T-helper 2 cell treated with Interferon-gamma antibody and Interleukin-4, amounts not matched to agents 100 ng/mL and 5 ng/mL, for 36 hours (primary cell): ENCODE results near the gene RPP40. TPM values are rescaled to one million over a fixed set of nuclear protein-coding genes. Genes with fewer than 3 reads are reported as not detected.

Experiments used
- intact Hi-C: fragments of 100-400 bp; cut with micrococcal nuclease; formaldehyde crosslinking; loops from one replicate; pipeline ENCODE4 v1.15.1; 2023
- total RNA-seq: library from RNA; stranded (reverse); gene quantifications from 2 replicates; pipeline ENCODE4 v1.2.3, GENCODE V29; 2022

Gene RPP40
- total RNA-seq, 1 donor from 2014 or later: 6.9 TPM

DNA sequence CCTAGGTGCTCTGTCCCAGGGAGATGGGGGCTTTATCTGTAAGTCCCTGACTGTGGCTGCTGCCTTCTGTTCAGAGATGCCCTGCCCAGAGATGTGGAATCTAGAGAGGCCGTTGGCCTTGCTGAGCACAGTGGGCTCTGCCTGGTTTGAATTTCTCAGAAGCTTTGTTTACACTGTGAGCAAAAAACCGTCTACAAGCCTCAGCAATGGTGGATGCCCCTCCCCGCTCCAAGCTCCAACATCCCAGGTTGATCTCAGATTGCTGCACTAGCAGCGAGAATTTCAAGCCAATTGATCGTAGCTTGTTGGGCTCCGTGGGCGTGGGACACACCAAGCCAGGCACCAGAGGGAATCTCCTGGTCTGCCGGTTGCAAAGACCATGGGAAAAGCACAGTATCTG, 16.3 kb upstream of the RPP40 start:
- intact Hi-C loops: no loop called here

DNA sequence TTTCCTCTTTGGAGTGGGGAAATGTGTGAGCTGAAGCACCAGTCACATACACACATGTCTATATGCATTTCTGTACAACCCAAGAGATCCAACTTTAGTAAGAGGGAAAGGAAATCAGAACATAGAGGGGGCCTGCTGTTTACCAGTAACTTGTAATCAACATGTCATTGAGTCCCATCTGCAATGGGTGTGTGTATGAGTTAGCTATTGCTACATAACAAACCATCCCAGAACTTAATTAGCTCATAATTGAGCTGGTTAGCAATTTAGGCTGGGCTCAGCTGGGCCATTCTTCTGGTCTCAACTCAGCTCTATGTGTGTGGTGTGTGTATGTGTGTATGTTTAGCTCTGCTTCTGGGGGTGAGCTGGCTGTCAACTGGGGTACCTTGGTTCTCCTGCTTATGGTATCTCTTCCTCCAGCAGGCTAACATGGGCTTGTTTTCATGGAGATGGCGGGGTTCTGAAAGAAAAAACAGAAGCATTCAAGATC, 10.3 kb upstream of the RPP40 start:
- intact Hi-C loops: no loop called here

GRCh38 chr6:5012519-5012918, 8.7 kb upstream of the RPP40 start:
- intact Hi-C loops: no loop called here

- intact Hi-C loops: no loop called here
Measured at GRCh38 chr6:5011346-5011745, 7.5 kb upstream of the RPP40 start.

- intact Hi-C loops: loop anchor here (10.0 kb wide), 1 partner anchor 1093 kb away; no protein-coding TSS in a partner anchor
Measured at GRCh38 chr6:5007531-5007930, 3.7 kb upstream of the RPP40 start.

DNA sequence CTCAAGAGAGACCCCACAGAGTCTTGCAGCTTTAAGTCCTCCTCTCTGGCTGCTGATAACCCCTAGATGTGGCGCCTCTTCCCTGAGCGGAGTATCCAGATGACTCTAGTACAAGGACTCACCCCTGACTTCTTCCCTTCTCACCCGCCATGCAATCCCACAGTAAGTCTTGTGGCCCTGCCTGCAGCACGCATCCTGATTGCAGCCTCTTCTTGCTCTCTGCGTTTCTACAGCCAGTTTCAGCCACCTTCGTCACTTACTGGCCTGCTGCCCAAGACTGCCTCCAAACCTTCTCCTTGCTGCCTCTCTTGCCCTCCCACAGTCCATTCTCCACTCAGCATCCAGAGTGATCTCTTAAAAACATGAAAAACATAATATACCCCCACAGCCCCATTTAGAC, 2.4 kb upstream of the RPP40 start:
- intact Hi-C loops: loop anchor here (10.0 kb wide), 1 partner anchor 1091 kb away; no protein-coding TSS in a partner anchor

- intact Hi-C loops: loop anchor here (10.0 kb wide), 1 partner anchor 1090 kb away; no protein-coding TSS in a partner anchor
Measured at GRCh38 chr6:5005038-5005433, 1.2 kb upstream of the RPP40 start.

- intact Hi-C loops: loop anchor here (1.0 to 10.0 kb wide), 6 partner anchors 67 to 1090 kb away; partner anchors contain the start of genes CDYL, ECI2 and LYRM4
Measured at GRCh38 chr6:5004373-5005037, 668 bp upstream of the RPP40 start.

- intact Hi-C loops: no loop called here
Measured at GRCh38 chr6:4999586-4999985, 4.3 kb downstream of the RPP40 start.

DNA sequence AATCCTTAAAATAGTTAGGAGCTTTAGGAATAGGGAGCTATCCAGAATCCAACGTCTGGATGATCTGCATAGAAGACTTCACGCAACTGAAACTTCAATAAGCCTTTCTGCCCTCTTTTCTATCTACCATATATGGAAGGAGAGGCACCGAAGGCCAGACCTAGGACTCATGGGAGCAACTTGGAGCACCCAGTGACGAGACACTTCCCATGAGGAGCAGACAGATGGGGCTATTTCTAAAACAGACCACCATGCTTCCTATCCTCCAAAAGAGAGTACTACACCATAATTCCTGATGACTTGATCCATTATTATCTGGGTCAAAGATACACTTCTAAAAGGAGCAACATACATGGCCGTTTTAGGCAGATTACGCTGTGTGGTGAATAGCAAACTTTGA, 6.0 kb downstream of the RPP40 start:
- intact Hi-C loops: no loop called here

- intact Hi-C loops: no loop called here
Measured at GRCh38 chr6:4994741-4995140, 9.1 kb downstream of the RPP40 start.

- intact Hi-C loops: no loop called here
Measured at GRCh38 chr6:4987432-4987831, 16.4 kb downstream of the RPP40 start.

GRCh38 chr6:4986999-4987398, 16.8 kb downstream of the RPP40 start:
- intact Hi-C loops: no loop called here

GRCh38 chr6:4983322-4983721, 20.5 kb downstream of the RPP40 start:
- intact Hi-C loops: no loop called here

DNA sequence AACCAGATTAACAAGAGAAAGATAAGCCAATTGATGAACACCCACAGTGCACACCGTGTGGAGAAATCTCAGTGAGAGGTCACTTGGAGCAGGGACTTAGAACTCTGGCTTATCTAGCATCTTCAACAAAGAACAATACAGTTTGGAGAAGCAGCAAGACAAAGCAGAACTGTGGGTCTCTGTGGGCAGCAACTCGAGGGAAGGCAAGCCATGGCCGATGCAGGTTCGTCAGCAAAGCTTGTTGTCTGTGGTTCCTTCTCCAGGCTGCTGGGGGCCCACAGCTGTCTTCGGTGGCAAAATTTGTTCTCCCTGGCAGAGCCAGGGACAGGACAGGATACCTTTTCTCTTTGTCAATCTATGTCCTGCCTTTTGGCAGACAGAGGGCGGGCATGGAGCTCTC, 22.1 kb downstream of the RPP40 start:
- intact Hi-C loops: no loop called here

DNA sequence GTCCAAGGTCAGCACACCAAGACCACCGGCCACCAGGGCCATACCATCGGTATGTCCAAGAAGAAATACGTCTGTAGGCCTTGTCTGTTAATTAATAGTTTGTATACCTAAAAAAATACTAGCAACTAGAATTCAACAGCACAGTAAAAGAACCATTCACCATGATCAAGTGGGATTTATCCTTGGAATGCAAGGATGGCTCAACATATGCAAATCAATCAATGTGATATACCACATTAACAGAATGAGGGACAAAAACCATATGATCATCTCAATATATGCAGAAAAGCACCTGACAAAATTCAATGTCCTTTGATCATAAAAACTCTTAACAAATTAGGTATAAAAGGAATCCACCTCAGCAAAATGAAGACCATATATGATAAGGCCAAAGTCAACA, 24.4 kb downstream of the RPP40 start:
- intact Hi-C loops: no loop called here

- intact Hi-C loops: no loop called here
Measured at GRCh38 chr6:4977468-4977867, 26.4 kb downstream of the RPP40 start.

GRCh38 chr6:4975506-4975905, 28.3 kb downstream of the RPP40 start:
- intact Hi-C loops: no loop called here

DNA sequence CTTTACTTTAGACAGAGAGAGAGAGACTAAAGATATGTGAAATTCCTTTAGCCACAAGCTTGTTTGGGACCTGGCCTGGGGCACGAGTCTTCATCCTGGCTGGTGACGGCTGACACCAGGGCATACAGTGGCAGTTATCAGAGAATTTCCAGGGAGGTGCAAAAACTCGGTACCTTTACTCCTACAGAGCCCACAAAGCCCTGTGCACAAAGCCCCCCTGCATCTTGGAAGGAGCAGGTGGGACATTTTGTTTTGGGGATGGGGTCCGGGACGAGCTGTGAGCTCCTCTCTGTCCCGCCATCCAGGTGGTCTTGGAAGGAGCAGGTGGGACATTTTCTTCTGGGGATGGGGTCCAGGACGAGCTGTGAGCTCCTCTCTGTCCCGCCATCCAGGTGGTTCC, 28.9 kb downstream of the RPP40 start:
- intact Hi-C loops: no loop called here

GRCh38 chr6:4973982-4974745, 29.7 kb downstream of the RPP40 start:
- intact Hi-C loops: no loop called here

- intact Hi-C loops: no loop called here
Measured at GRCh38 chr6:4973415-4973814, 30.4 kb downstream of the RPP40 start.

DNA sequence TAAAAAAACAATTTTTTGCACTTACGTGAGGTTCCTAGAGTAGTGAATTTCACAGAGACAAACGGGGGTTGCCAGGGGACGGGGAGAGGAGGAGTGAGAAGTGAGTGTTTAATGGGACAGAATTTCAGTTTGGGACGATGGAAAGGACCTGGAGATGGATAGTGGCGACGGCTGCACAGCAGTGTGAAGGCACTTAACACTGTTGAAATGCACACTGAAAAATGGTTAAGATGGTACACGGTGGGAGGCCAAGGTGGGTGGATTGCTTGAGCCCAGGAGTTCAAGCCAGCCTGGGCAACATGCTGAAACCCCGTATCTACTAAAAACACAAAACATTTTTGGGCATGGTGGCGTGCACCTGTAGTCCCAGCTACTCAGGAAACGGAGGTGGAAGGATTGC, 31.4 kb downstream of the RPP40 start:
- intact Hi-C loops: no loop called here

DNA sequence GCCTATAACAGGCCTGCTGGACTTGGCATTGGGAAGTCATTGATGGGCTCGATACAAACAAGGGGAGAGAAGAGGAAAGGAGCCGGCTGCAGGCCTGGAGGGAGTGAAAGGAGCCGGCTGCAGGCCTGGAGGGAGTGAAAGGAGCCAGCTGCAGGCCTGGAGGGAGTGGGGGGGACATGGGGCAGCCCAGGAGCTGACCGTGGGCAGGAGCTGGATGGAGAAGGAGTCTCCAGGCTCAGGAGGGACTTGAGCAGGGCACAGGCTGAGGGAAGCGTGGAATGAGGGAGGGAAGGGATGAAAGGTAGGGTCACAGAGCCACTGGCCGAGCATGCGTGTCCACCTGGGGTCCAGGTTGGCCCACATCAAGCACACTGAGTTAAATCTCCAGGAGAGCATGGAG, 32.0 kb downstream of the RPP40 start:
- intact Hi-C loops: no loop called here
